SK-N-SH (cell line): ENCODE data around the gene LRRC8C. TPM values are rescaled to one million over a fixed set of nuclear protein-coding genes. Genes with fewer than 3 reads are reported as not detected.

ENCODE experiments used
- CTCF ChIA-PET: fragments of 300-600, 350-600 bp; formaldehyde crosslinking; extraction: SDS; loops from one replicate; lab custom pipeline; 2021; lab: Yijun Ruan, JAX
- POLR2A ChIA-PET: fragments of 350-600 bp; sonication (Branson Sonifier 250); formaldehyde crosslinking; extraction: SDS; loops from one replicate; lab custom pipeline; 2020; ENCODE audit warnings: antibody characterized with exemption, inconsistent platforms; lab: Yijun Ruan, JAX
- DNase-seq: peaks from one replicate; pipeline ENCODE4 v3.0.0; 2012
- H2AFZ ChIP-seq: fragments of 200-600 bp; sonication (generic); 2 replicates; pipeline ENCODE4 v1.8.1; 2016; ENCODE audit warnings: antibody characterized with exemption, mild to moderate bottlenecking, low read depth
- H3F3A ChIP-seq: fragments of 200-600 bp; sonication (generic); replicated peaks from 2 replicates; pipeline ENCODE3; 2016; ENCODE audit warnings: antibody characterized with exemption, mild to moderate bottlenecking; ENCODE audit not compliant: insufficient read depth
- H3K27ac ChIP-seq, 2 experiments: fragments of 200-500 bp in 1 of 2; fragments of 200-600 bp in 1 of 2; sonication (Bioruptor generic) in 1 of 2; sonication (generic), shearing (Covaris generic) in 1 of 2; 2 replicates each; pipeline versions ENCODE4 v1.5.1 to v1.6.1; 2014 to 2016; ENCODE audit warnings: low read depth in 2 of 2, inconsistent platforms in 1 of 2, low read length in 1 of 2, mild to moderate bottlenecking in 1 of 2, mixed read lengths in 1 of 2
- H3K27me3 ChIP-seq: fragments of 200-600 bp; sonication (generic), shearing (Covaris generic); 2 replicates; pipeline ENCODE4 v1.6.1; 2016; ENCODE audit warnings: mixed run types; ENCODE audit not compliant: insufficient read depth
- H3K36me3 ChIP-seq, 2 experiments: fragments of 200-500 bp in 1 of 2; fragments of 200-600 bp in 1 of 2; sonication (Bioruptor generic) in 1 of 2; sonication (generic) in 1 of 2; replicated peaks in 1 of 2; 2 replicates each; pipeline versions ENCODE3 to v1.5.1; 2014 to 2016; ENCODE audit warnings: low read length in 1 of 2, mild to moderate bottlenecking in 1 of 2; ENCODE audit not compliant: insufficient read depth in 2 of 2, control insufficient read depth in 1 of 2
- H3K4me1 ChIP-seq, 2 experiments: fragments of 200-500 bp in 1 of 2; fragments of 200-600 bp in 1 of 2; sonication (Bioruptor generic) in 1 of 2; sonication (generic), shearing (Covaris generic) in 1 of 2; 2 replicates each; pipeline versions ENCODE4 v1.5.1 to v1.6.1; 2014 to 2016; ENCODE audit warnings: low read depth in 1 of 2, low read length in 1 of 2, mixed run types in 1 of 2; ENCODE audit not compliant: insufficient read depth in 2 of 2, control insufficient read depth in 1 of 2
- H3K4me2 ChIP-seq: fragments of 200-600 bp; sonication (generic), shearing (Covaris generic); 2 replicates; pipeline ENCODE4 v1.6.1; 2017; ENCODE audit warnings: mixed run types
- H3K4me3 ChIP-seq, 2 experiments: fragments of 200-500 bp in 1 of 2; fragments of 200-600 bp in 1 of 2; sonication (Bioruptor generic) in 1 of 2; sonication (generic), shearing (Covaris generic) in 1 of 2; 2 replicates each; pipeline versions ENCODE4 v1.5.1 to v1.8.1; 2014 to 2016; ENCODE audit warnings: low read depth in 2 of 2, inconsistent platforms in 1 of 2, low read length in 1 of 2, mild to moderate bottlenecking in 1 of 2, mixed read lengths in 1 of 2, moderate library complexity in 1 of 2
- H3K79me2 ChIP-seq: fragments of 200-600 bp; sonication (generic); 2 replicates; pipeline ENCODE4 v1.8.1; 2017; ENCODE audit warnings: mild to moderate bottlenecking; ENCODE audit not compliant: insufficient read depth
- H3K9ac ChIP-seq: fragments of 200-600 bp; sonication (generic); 2 replicates; pipeline ENCODE4 v1.6.1; 2017; ENCODE audit warnings: mixed run types
- H3K9me2 ChIP-seq: fragments of 200-600 bp; sonication (generic); 2 replicates; pipeline ENCODE4 v1.6.1; 2017; ENCODE audit warnings: mixed run types
- H3K9me3 ChIP-seq: fragments of 200-600 bp; sonication (generic); 2 replicates; pipeline ENCODE4 v1.6.1; 2017; ENCODE audit warnings: mixed run types, mild to moderate bottlenecking, moderate library complexity
- H4K20me1 ChIP-seq: fragments of 200-600 bp; sonication (generic); 2 replicates; pipeline ENCODE4 v1.6.1; 2017; ENCODE audit warnings: mild to moderate bottlenecking, mixed run types; ENCODE audit not compliant: insufficient read depth
- CTCF ChIP-seq: fragments of 200-600 bp; sonication (generic); IDR thresholded peaks from 2 replicates; pipeline ENCODE4 v1.6.1; 2017; ENCODE audit warnings: antibody characterized with exemption, mild to moderate bottlenecking, moderate library complexity
- ELF1 ChIP-seq: IDR thresholded peaks from 2 replicates; pipeline ENCODE4 v1.4.0; 2012
- FOXJ3 ChIP-seq: sonication (generic); formaldehyde crosslinking; IDR thresholded peaks from 2 replicates; pipeline ENCODE4 v1.5.1; 2020; ENCODE audit warnings: mild to moderate bottlenecking, missing genetic modification reagents
- FOXM1 ChIP-seq: IDR thresholded peaks from 2 replicates; pipeline ENCODE4 v1.4.0; 2012; ENCODE audit warnings: low read depth, mild to moderate bottlenecking
- GABPA ChIP-seq: IDR thresholded peaks from 2 replicates; pipeline ENCODE4 v1.4.0; 2012; ENCODE audit warnings: low read depth, mild to moderate bottlenecking
- MEF2A ChIP-seq: IDR thresholded peaks from 2 replicates; pipeline ENCODE4 v1.4.0; 2012; ENCODE audit warnings: low read depth, borderline replicate concordance
- NFIC ChIP-seq: IDR thresholded peaks from 2 replicates; pipeline ENCODE4 v1.4.0; 2012; ENCODE audit warnings: borderline replicate concordance
- NRF1 ChIP-seq: IDR thresholded peaks from 2 replicates; pipeline ENCODE4 v1.6.1; 2012; ENCODE audit warnings: low read depth, mild to moderate bottlenecking, low read length
- POLR2AphosphoS5 ChIP-seq: IDR thresholded peaks from 2 replicates; pipeline ENCODE4 v1.6.1; 2012; ENCODE audit warnings: low read depth, low read length
- RFX5 ChIP-seq: IDR thresholded peaks from 2 replicates; pipeline ENCODE4 v1.6.1; 2012; ENCODE audit warnings: mild to moderate bottlenecking, improper control_type of control experiment, low read length
- RXRA ChIP-seq: IDR thresholded peaks from 2 replicates; pipeline ENCODE4 v1.4.0; 2012; ENCODE audit warnings: low read depth, mild to moderate bottlenecking, borderline replicate concordance
- SIN3A ChIP-seq: IDR thresholded peaks from 2 replicates; pipeline ENCODE4 v1.6.1; 2012; ENCODE audit warnings: low read depth, mild to moderate bottlenecking, low read length, moderate library complexity, borderline replicate concordance
- TEAD4 ChIP-seq: IDR thresholded peaks from 2 replicates; pipeline ENCODE4 v1.4.0; 2012; ENCODE audit warnings: mild to moderate bottlenecking, borderline replicate concordance; ENCODE audit not compliant: insufficient read depth
- ZBTB33 ChIP-seq: IDR thresholded peaks from 2 replicates; pipeline ENCODE4 v1.4.0; 2012; ENCODE audit warnings: low read depth, borderline replicate concordance
- WGBS: methylation state at CpG from one replicate; pipeline ENCODE4 v1.1.6; 2017; ENCODE audit warnings: low lambda C conversion rate; 5-methylcytosine and 5-hydroxymethylcytosine counted together
- polyA plus RNA-seq, 3 experiments: library from polyadenylated mRNA; depleted of rRNA; stranded (reverse); fragments of >200 nt; gene quantifications; 2 replicates each; pipeline ENCODE4 v1.2.3, GENCODE V29; 2012

Gene LRRC8C
- polyA plus RNA-seq, 1 of the 3 experiments (the other 2 are of a cell fraction) = 4.2 TPM

GRCh38 chr1:89643577-89643976 is 10.7 kb downstream of the LRRC8C start:
- POLR2A ChIA-PET = no interaction called here
- peaks cover 0 to 3% of the 10 kb centered on the region in 2 experiments for H3K36me3 ChIP-seq
- H3K9me2 ChIP-seq = no peaks in the 10 kb centered on the region
- H3K4me1 ChIP-seq = peaks cover 3 to 4% of the 10 kb centered on the region in 2 experiments; a peak in 1 of 4 replicates
- H3K27ac ChIP-seq = no peak overlapping the region
- 95% methylated on average over 2 of the region's 2 CpGs for WGBS
- H3F3A ChIP-seq = no peaks in the 10 kb centered on the region
- CTCF ChIA-PET = interaction anchor here (1.2 to 15.3 kb wide), 3 partner anchors 8 to 119 kb away, joined by 3 to 265 read pairs (median 3); no protein-coding TSS in a partner anchor
- no peaks in the 10 kb centered on the region; the same call in 1 of the 2 replicates for H3K9me3 ChIP-seq
- H4K20me1 ChIP-seq = no peaks in the 10 kb centered on the region
- H3K9ac ChIP-seq = no peak overlapping the region
- peaks cover 71% of the 10 kb centered on the region for H3K79me2 ChIP-seq
- no peaks in the 10 kb centered on the region for H3K27me3 ChIP-seq
- no peak for TF ChIP-seq NFIC
- no peak for TF ChIP-seq ZBTB33
- TF ChIP-seq RFX5 = no peak
- TF ChIP-seq MEF2A = no peak
- TF ChIP-seq FOXM1 = no peak
- TF ChIP-seq FOXJ3 (CRISPR knock-in tag) = no peak
- TF ChIP-seq NRF1 = no peak
- TF ChIP-seq CTCF = no peak
- no peak for TF ChIP-seq POLR2AphosphoS5
- TF ChIP-seq SIN3A = no peak
- H2AFZ ChIP-seq = no peak overlapping the region
- H3K4me2 ChIP-seq = no peak overlapping the region
- H3K4me3 ChIP-seq = no peak overlapping the region
- DNase-seq = no peak

GRCh38 chr1:89644119-89644814 is 11.3 kb downstream of the LRRC8C start:
- WGBS = 92% methylated on average over 9 of the region's 9 CpGs
- Histone ChIP-seq H3K79me2 (peaks cover 68% of the 10 kb centered on the region), H3K36me3 (peaks cover 0 to 3% of the 10 kb centered on the region in 2 experiments), H3K9ac (no peak overlapping the region), H4K20me1 (no peaks in the 10 kb centered on the region), H3K27me3 (no peaks in the 10 kb centered on the region), H3K9me2 (no peaks in the 10 kb centered on the region), H3K27ac (no peak overlapping the region), H2AFZ (no peak overlapping the region), H3K4me3 (no peak overlapping the region), H3F3A (no peaks in the 10 kb centered on the region), H3K4me2 (no peak overlapping the region), H3K9me3 (no peaks in the 10 kb centered on the region; the same call in 1 of the 2 replicates), H3K4me1 (peaks cover 3 to 4% of the 10 kb centered on the region in 2 experiments; a peak in 1 of 4 replicates)
- POLR2A ChIA-PET = no interaction called here
- no peak for DNase-seq
- CTCF ChIA-PET = interaction anchor here (0.5 to 1.2 kb wide), 4 partner anchors 9 to 165 kb away, joined by 3 read pairs; no protein-coding TSS in a partner anchor
- TF ChIP-seq CTCF = no peak
- no peak for TF ChIP-seq GABPA
- TF ChIP-seq RXRA = no peak
- TF ChIP-seq TEAD4 = no peak
- TF ChIP-seq ELF1 = no peak
